GM23338 (cell line): ENCODE data around the gene NDUFA13. TPM values are rescaled to one million over a fixed set of nuclear protein-coding genes. Genes with fewer than 3 reads are reported as not detected.

ENCODE experiments used
- ATAC-seq: fragments of 200-7000 bp; cut with Tn5 transposase; 3 replicates; pipeline ENCODE4 v1.9.1; 2020
- DNase-seq: peaks from one replicate; pipeline ENCODE4 v3.0.0-alpha.2; 2015; ENCODE audit warnings: low spot score
- H2AFZ ChIP-seq: fragments of 200-600 bp; sonication (generic); 2 replicates; pipeline ENCODE4 v1.8.0; 2016; ENCODE audit warnings: antibody characterized with exemption, mild to moderate bottlenecking, moderate library complexity
- H3F3A ChIP-seq: fragments of 200-600 bp; sonication (generic); replicated peaks from 2 replicates; pipeline ENCODE4 v1.8.0; 2017; ENCODE audit warnings: antibody characterized with exemption, mixed run types, low read depth
- H3K27ac ChIP-seq: fragments of 200-600 bp; sonication (generic); 2 replicates; pipeline ENCODE4 v1.6.1; 2016; ENCODE audit warnings: low read depth
- H3K27me3 ChIP-seq: fragments of 200-600 bp; sonication (generic); 2 replicates; pipeline ENCODE4 v1.8.0; 2016; ENCODE audit warnings: mild to moderate bottlenecking, mixed run types, moderate library complexity; ENCODE audit not compliant: insufficient read depth
- H3K36me3 ChIP-seq: fragments of 200-600 bp; sonication (generic); 2 replicates; pipeline ENCODE4 v1.8.0; 2016; ENCODE audit warnings: mild to moderate bottlenecking; ENCODE audit not compliant: insufficient read depth
- H3K4me1 ChIP-seq: fragments of 200-600 bp; sonication (generic); 2 replicates; pipeline ENCODE4 v1.8.0; 2016; ENCODE audit warnings: mild to moderate bottlenecking, moderate library complexity; ENCODE audit not compliant: insufficient read depth
- H3K4me2 ChIP-seq: fragments of 200-600 bp; sonication (generic); 2 replicates; pipeline ENCODE4 v1.7.1; 2017; ENCODE audit warnings: mixed run types
- H3K4me3 ChIP-seq: fragments of 200-600 bp; sonication (generic); 2 replicates; pipeline ENCODE4 v1.6.1; 2016; ENCODE audit warnings: mixed run types
- H3K79me2 ChIP-seq: fragments of 200-600 bp; sonication (generic); replicated peaks from 2 replicates; pipeline ENCODE4 v1.8.0; 2017; ENCODE audit warnings: mild to moderate bottlenecking; ENCODE audit not compliant: insufficient read depth
- H3K9me2 ChIP-seq: fragments of 200-600 bp; sonication (generic); 2 replicates; pipeline ENCODE4 v1.8.0; 2017; ENCODE audit not compliant: insufficient read depth
- H4K20me1 ChIP-seq: fragments of 200-600 bp; sonication (generic); replicated peaks from 2 replicates; pipeline ENCODE4 v1.8.0; 2017; ENCODE audit warnings: mild to moderate bottlenecking; ENCODE audit not compliant: insufficient read depth
- H3K27ac Mint-ChIP-seq: 2 replicates; pipeline ENCODE4 v1.8.0; 2020; ENCODE audit warnings: inconsistent platforms, mild to moderate bottlenecking, moderate library complexity, mixed read lengths
- H3K27me3 Mint-ChIP-seq: 3 replicates; pipeline ENCODE4 v1.8.0; 2022; ENCODE audit warnings: low read depth, mild to moderate bottlenecking, moderate library complexity, mixed read lengths, inconsistent platforms; ENCODE audit not compliant: insufficient read depth, poor library complexity
- H3K36me3 Mint-ChIP-seq: 3 replicates; pipeline ENCODE4 v1.8.0; 2021; ENCODE audit warnings: low read depth, mild to moderate bottlenecking, inconsistent platforms, moderate library complexity, mixed read lengths
- H3K4me1 Mint-ChIP-seq: 3 replicates; pipeline ENCODE4 v1.8.0; 2020; ENCODE audit warnings: mild to moderate bottlenecking, inconsistent platforms, mixed read lengths
- H3K4me3 Mint-ChIP-seq: 3 replicates; pipeline ENCODE4 v1.8.0; 2021; ENCODE audit warnings: moderate library complexity, mild to moderate bottlenecking, inconsistent platforms, mixed read lengths
- H3K9me3 Mint-ChIP-seq: 3 replicates; pipeline ENCODE4 v1.8.0; 2020; ENCODE audit warnings: moderate library complexity, mild to moderate bottlenecking, inconsistent platforms, mixed read lengths
- CREB1 ChIP-seq: fragments of 250-450 bp; sonication (Bioruptor Pico); IDR thresholded peaks from 2 replicates; pipeline ENCODE4 v1.5.0; 2020; ENCODE audit warnings: low read depth, mild to moderate bottlenecking, moderate library complexity
- EZH2 ChIP-seq: fragments of 200-600 bp; sonication (generic); IDR thresholded peaks from one replicate; pipeline ENCODE4 v1.8.0; 2017; ENCODE audit warnings: antibody characterized with exemption, mild to moderate bottlenecking, low read depth; ENCODE audit not compliant: unreplicated experiment
- EZH2phosphoT487 ChIP-seq: fragments of 200-600 bp; sonication (generic); IDR thresholded peaks from one replicate; pipeline ENCODE4 v1.8.1; 2018; ENCODE audit warnings: antibody characterized with exemption; ENCODE audit not compliant: unreplicated experiment
- JUNB ChIP-seq: IDR thresholded peaks from one replicate; pipeline ENCODE4 v1.6.1; 2016; ENCODE audit warnings: antibody characterized with exemption; ENCODE audit not compliant: unreplicated experiment
- NANOG ChIP-seq: IDR thresholded peaks from 2 replicates; pipeline ENCODE4 v1.6.1; 2016; ENCODE audit warnings: antibody characterized with exemption, borderline replicate concordance
- STAT1 ChIP-seq: IDR thresholded peaks from one replicate; pipeline ENCODE4 v1.6.1; 2016; ENCODE audit warnings: antibody characterized with exemption; ENCODE audit not compliant: unreplicated experiment
- ZNF114 ChIP-seq: fragments of 250-450 bp; sonication (Bioruptor Pico); IDR thresholded peaks from 2 replicates; pipeline ENCODE4 v1.5.0; 2020; ENCODE audit warnings: mild to moderate bottlenecking, moderate library complexity
- ZNF331 ChIP-seq: fragments of 250-450 bp; sonication (Bioruptor Pico); IDR thresholded peaks from 2 replicates; pipeline ENCODE4 v1.5.0; 2020; ENCODE audit warnings: low read depth, mild to moderate bottlenecking, moderate library complexity
- polyA plus RNA-seq: library from polyadenylated mRNA; unstranded; fragments of >200 nt; fragmentation: Nextera tagmentation; extraction: Ambion mirVana; gene quantifications from 2 replicates; pipeline ENCODE4 v1.2.1, GENCODE V29; 2016
- total RNA-seq: library from RNA; depleted of rRNA; stranded (reverse); fragments of >200 nt; shearing (Covaris generic); gene quantifications from 2 replicates; pipeline ENCODE4 v1.2.3, GENCODE V29; 2014
- TF ChIP-seq, protein P1 (sequence below): IDR thresholded peaks from 2 replicates; pipeline ENCODE4 v1.6.1; 2016; ENCODE audit warnings: antibody characterized with exemption

Gene NDUFA13
- total and polyA plus RNA-seq, 2 experiments from 2014 or later, result 143 to 598 TPM

DNA sequence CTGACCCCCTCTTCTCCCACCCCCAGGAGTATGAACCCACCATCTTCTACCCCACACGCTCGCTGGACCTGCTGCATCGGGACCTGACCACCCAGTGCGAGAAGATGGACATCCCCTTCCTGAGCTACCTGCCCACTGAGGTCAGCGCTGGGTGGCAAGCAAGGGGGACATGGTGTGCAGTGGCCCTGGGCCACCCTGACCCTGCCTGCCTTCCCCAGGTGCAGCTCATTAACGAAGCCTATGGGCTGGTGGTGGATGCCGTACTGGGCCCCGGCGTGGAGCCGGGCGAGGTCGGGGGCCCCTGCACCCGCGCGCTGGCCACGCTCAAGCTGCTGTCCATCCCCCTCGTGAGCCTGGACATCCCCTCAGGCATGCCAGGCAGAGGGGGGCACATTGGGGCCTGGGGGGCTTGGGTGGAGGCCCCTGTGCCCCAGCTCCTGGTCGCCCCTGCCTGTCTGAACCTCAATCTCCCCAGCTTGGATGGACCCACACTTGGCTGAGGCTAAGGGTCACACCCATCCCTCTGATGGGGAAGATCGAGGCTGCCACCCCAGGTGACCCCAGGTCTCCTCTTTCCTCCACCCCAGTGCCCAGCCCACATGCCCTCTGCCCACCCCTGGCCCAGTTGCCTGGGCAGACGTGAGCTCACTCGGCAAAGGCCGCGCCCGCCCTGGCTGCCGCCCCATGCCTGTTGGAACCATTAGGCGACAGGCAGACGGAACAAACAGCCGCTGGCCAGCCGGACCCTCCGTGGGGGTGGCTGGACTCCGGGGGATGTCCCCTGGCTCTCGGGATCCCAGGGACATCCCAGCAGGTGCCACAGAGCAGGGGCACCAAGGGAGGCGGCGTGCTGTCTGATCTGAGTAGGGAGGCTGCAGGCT lies 19.5 kb downstream of the NDUFA13 start:
- H3K4me3 ChIP-seq, result no peak overlapping the region
- no peak overlapping the region for H3K4me2 ChIP-seq
- Mint-ChIP-seq H3K27me3 (peaks cover 33% of the 10 kb centered on the region), H3K4me1 (peaks cover 26% of the 10 kb centered on the region), H3K9me3 (no peaks in the 10 kb centered on the region), H3K4me3 (no peak overlapping the region; the same call in 2 of the 3 replicates), H3K27ac (no peak overlapping the region), H3K36me3 (peaks cover 10% of the 10 kb centered on the region)
- peaks cover 30% of the 10 kb centered on the region for H3K27me3 ChIP-seq
- H2AFZ ChIP-seq, result no peak overlapping the region
- no peaks in the 10 kb centered on the region for H3K36me3 ChIP-seq
- peaks cover 5% of the 10 kb centered on the region; the same call in 1 of the 2 replicates for H3K4me1 ChIP-seq
- no peak for TF ChIP-seq JUNB
- TF ChIP-seq ZNF114 (CRISPR knock-in tag), result no peak
- TF ChIP-seq ZNF331, result no peak
- no peak for TF ChIP-seq EZH2
- 0 out of 2 replicates have a peak, but pooled peaks cover 5% of the 10 kb centered on the region for H4K20me1 ChIP-seq
- no peak for DNase-seq
- H3F3A ChIP-seq, result peaks cover 35% of the 10 kb centered on the region
- H3K27ac ChIP-seq, result no peak overlapping the region
- no peak for ATAC-seq
- H3K9me2 ChIP-seq, result no peaks in the 10 kb centered on the region
- H3K79me2 ChIP-seq, result no peaks in the 10 kb centered on the region

DNA sequence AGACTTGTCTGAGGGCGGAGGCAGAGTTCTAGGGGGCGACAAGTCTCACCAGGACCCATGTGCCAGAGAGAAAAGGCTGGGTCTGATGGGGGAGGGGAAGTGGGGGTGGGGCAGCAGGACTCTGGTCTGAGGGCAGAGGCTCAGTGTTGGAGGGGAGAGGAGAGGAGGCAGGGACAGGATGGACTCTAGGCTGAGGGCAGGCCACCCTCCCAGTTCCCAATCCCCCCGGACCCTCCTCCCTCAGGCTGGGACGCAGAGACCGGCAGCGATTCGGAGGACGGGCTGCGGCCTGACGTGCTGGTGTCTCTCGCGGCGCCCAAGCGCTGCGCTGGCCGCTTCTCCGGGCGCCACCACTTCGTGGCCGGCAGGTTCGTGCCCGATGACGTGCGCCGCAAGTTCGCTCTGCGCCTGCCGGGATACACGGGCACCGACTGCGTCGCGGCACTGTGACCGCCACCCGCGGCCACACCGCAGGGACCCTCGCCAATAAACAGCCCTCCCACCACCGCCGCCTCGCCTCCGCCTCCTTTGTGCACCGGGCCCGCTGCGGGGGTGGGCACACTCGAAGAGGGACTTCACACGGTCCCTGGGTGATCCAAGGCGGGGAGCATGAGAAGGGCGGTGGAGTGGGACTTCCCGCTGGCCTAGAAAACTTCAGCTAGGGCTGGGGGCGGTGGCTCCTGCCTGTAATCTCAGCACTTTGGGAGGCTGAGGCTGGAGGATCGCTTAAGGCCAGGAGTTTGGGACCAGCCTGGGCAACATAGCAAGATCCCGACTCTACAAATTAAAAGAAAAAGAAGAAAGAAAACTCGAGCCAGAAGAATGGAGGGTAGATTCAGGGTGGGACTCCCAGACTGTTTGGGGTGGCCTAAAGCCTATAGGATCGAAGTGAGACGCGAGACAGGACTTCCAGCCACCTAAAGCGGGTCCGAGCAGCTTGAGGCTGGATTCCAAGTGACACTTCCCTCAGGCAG lies 21.3 kb downstream of the NDUFA13 start:
- Histone ChIP-seq H3K36me3 (no peaks in the 10 kb centered on the region), H3K4me1 (peaks cover 5% of the 10 kb centered on the region; the same call in 1 of the 2 replicates), H3K27me3 (peaks cover 33% of the 10 kb centered on the region), H3K27ac (no peak overlapping the region), H3K9me2 (no peaks in the 10 kb centered on the region), H2AFZ (no peak overlapping the region), H3K4me2 (peak overlapping the region; percentile 91), H4K20me1 (0 out of 2 replicates have a peak, but pooled peaks cover 5% of the 10 kb centered on the region), H3F3A (peaks cover 28% of the 10 kb centered on the region), H3K79me2 (no peaks in the 10 kb centered on the region), H3K4me3 (peak overlapping the region; percentile 76)
- DNase-seq (peak; percentile 64), ATAC-seq (no peak)
- H3K4me1 Mint-ChIP-seq, result peaks cover 18% of the 10 kb centered on the region
- TF ChIP-seq, protein P1, sequence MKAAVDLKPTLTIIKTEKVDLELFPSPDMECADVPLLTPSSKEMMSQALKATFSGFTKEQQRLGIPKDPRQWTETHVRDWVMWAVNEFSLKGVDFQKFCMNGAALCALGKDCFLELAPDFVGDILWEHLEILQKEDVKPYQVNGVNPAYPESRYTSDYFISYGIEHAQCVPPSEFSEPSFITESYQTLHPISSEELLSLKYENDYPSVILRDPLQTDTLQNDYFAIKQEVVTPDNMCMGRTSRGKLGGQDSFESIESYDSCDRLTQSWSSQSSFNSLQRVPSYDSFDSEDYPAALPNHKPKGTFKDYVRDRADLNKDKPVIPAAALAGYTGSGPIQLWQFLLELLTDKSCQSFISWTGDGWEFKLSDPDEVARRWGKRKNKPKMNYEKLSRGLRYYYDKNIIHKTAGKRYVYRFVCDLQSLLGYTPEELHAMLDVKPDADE, result no peak
- no peak for TF ChIP-seq ZNF331
- TF ChIP-seq CREB1 (CRISPR knock-in tag), result no peak
- no peak for TF ChIP-seq STAT1
- no peak for TF ChIP-seq NANOG
- no peak for TF ChIP-seq EZH2phosphoT487
- H3K27ac Mint-ChIP-seq, result no peak overlapping the region
- H3K4me3 Mint-ChIP-seq, result peak overlapping the region; percentile 23; the same call in 2 of the 3 replicates
- no peaks in the 10 kb centered on the region for H3K9me3 Mint-ChIP-seq
- peaks cover 33% of the 10 kb centered on the region for H3K27me3 Mint-ChIP-seq
- no peaks in the 10 kb centered on the region; the same call in 2 of the 3 replicates for H3K36me3 Mint-ChIP-seq
